Osteoblast (primary cell): ENCODE measurements around the gene STX18. TPM values are rescaled to one million over a fixed set of nuclear protein-coding genes. Genes with fewer than 3 reads are reported as not detected.
A peak's percentile ranks its signal among the peaks of the same experiment; 100 is the strongest.

Source experiments
- DNase-seq: peaks from one replicate; pipeline ENCODE4 v3.0.0; 2011; ENCODE audit warnings: low spot score, mixed read lengths; ENCODE audit not compliant: insufficient read length; ENCODE audit errors: missing footprints
- H2AFZ ChIP-seq: 2 replicates; pipeline ENCODE4 v1.6.0; 2011; ENCODE audit warnings: mild to moderate bottlenecking, low read length
- H3K27ac ChIP-seq: 2 replicates; pipeline ENCODE4 v1.5.1; 2011; ENCODE audit warnings: mild to moderate bottlenecking, low read depth, low read length, moderate library complexity
- H3K27me3 ChIP-seq: 2 replicates; pipeline ENCODE4 v1.6.0; 2012; ENCODE audit warnings: mild to moderate bottlenecking, control low read depth, inconsistent platforms, low read length, moderate library complexity; ENCODE audit not compliant: insufficient read depth
- H3K36me3 ChIP-seq: 2 replicates; pipeline ENCODE4 v1.5.1; 2011; ENCODE audit warnings: mild to moderate bottlenecking, low read length, control low read depth, moderate library complexity; ENCODE audit not compliant: insufficient read depth
- H3K4me1 ChIP-seq: 2 replicates; pipeline ENCODE4 v1.5.1; 2011; ENCODE audit warnings: mild to moderate bottlenecking, low read length, control low read depth, moderate library complexity; ENCODE audit not compliant: insufficient read depth
- H3K4me2 ChIP-seq: 2 replicates; pipeline ENCODE4 v1.6.0; 2011; ENCODE audit warnings: mild to moderate bottlenecking, low read length; ENCODE audit not compliant: insufficient read depth
- H3K4me3 ChIP-seq: fragments of 200-600 bp; sonication (generic); 3 replicates; pipeline ENCODE4 v1.5.1; 2012; ENCODE audit warnings: mild to moderate bottlenecking, low read length, inconsistent platforms; ENCODE audit not compliant: insufficient read depth
- H3K79me2 ChIP-seq: 2 replicates; pipeline ENCODE4 v1.6.0; 2012; ENCODE audit warnings: mild to moderate bottlenecking, low read length, control low read depth, inconsistent platforms; ENCODE audit not compliant: insufficient read depth
- H3K9me3 ChIP-seq: 2 replicates; pipeline ENCODE4 v1.5.1; 2011; ENCODE audit warnings: low read depth, low read length, control low read depth
- H4K20me1 ChIP-seq: 2 replicates; pipeline ENCODE4 v1.6.0; 2012; ENCODE audit warnings: mild to moderate bottlenecking, low read length, control low read depth; ENCODE audit not compliant: insufficient read depth
- total RNA-seq: library from RNA; depleted of rRNA; stranded (reverse); fragments of >200 nt; gene quantifications from 2 replicates; pipeline ENCODE4 v1.2.3, GENCODE V29; 2012
- TF ChIP-seq, protein P1 (sequence below): IDR thresholded peaks from 2 replicates; pipeline ENCODE4 v1.5.1; 2011; ENCODE audit warnings: mild to moderate bottlenecking, low read depth, low read length, moderate library complexity; ENCODE audit errors: extremely low read depth

The STX18 gene
- total RNA-seq, 1 donor = 23.9 TPM

- H3K27me3 ChIP-seq = peaks cover 8% of the 10 kb centered on the region
- H3K4me2 ChIP-seq = no peak overlapping the region
- H3K27ac ChIP-seq = no peak overlapping the region
- no peak for DNase-seq
- TF ChIP-seq, protein P1, sequence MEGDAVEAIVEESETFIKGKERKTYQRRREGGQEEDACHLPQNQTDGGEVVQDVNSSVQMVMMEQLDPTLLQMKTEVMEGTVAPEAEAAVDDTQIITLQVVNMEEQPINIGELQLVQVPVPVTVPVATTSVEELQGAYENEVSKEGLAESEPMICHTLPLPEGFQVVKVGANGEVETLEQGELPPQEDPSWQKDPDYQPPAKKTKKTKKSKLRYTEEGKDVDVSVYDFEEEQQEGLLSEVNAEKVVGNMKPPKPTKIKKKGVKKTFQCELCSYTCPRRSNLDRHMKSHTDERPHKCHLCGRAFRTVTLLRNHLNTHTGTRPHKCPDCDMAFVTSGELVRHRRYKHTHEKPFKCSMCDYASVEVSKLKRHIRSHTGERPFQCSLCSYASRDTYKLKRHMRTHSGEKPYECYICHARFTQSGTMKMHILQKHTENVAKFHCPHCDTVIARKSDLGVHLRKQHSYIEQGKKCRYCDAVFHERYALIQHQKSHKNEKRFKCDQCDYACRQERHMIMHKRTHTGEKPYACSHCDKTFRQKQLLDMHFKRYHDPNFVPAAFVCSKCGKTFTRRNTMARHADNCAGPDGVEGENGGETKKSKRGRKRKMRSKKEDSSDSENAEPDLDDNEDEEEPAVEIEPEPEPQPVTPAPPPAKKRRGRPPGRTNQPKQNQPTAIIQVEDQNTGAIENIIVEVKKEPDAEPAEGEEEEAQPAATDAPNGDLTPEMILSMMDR = no peak
- no peak overlapping the region for H2AFZ ChIP-seq
- no peaks in the 10 kb centered on the region for H3K36me3 ChIP-seq
- H3K9me3 ChIP-seq = no peaks in the 10 kb centered on the region
- no peaks in the 10 kb centered on the region for H4K20me1 ChIP-seq
- H3K4me1 ChIP-seq = peaks cover 17% of the 10 kb centered on the region
- no peak overlapping the region for H3K4me3 ChIP-seq
- H3K79me2 ChIP-seq = no peaks in the 10 kb centered on the region
Measured at GRCh38 chr4:4560642-4561041, 18.8 kb upstream of the STX18 start.

GRCh38 chr4:4560136-4560535, 18.3 kb upstream of the STX18 start:
- H2AFZ ChIP-seq = no peak overlapping the region
- no peak overlapping the region for H3K4me3 ChIP-seq
- H4K20me1 ChIP-seq = no peaks in the 10 kb centered on the region
- no peaks in the 10 kb centered on the region for H3K79me2 ChIP-seq
- H3K36me3 ChIP-seq = no peaks in the 10 kb centered on the region
- H3K4me1 ChIP-seq = peaks cover 22% of the 10 kb centered on the region
- TF ChIP-seq, protein P1 = no peak
- H3K4me2 ChIP-seq = no peak overlapping the region
- H3K9me3 ChIP-seq = no peaks in the 10 kb centered on the region
- DNase-seq = no peak
- H3K27ac ChIP-seq = no peak overlapping the region
- H3K27me3 ChIP-seq = peaks cover 8% of the 10 kb centered on the region

GRCh38 chr4:4559596-4559995, 17.7 kb upstream of the STX18 start:
- Histone ChIP-seq H3K27me3 (peaks cover 8% of the 10 kb centered on the region), H3K27ac (no peak overlapping the region), H3K79me2 (no peaks in the 10 kb centered on the region), H3K9me3 (no peaks in the 10 kb centered on the region), H3K4me3 (no peak overlapping the region), H3K4me2 (no peak overlapping the region), H2AFZ (no peak overlapping the region), H3K4me1 (peaks cover 24% of the 10 kb centered on the region), H3K36me3 (no peaks in the 10 kb centered on the region), H4K20me1 (no peaks in the 10 kb centered on the region)
- TF ChIP-seq, protein P1 = no peak
- peak; percentile 41 for DNase-seq

DNA sequence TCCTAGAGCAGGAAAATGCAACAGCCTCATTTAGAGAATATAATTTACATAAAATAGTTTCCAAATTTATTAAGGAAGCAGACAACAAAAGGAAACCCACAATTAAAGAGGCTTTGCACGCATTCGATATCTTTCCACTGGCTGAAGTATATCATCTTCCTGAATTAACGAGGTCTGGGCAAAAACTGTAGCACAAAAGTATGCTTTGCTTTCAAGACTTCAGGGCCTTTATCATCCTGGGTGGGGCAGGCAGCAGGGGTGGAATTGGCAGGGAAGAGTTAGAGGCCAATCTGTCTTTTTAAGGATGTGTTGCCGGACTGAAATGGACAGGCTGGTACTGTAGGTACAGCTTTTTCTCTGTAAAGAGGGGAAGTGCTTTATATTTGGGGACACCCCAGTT, 17.0 kb upstream of the STX18 start:
- Histone ChIP-seq H2AFZ (no peak overlapping the region), H3K36me3 (no peaks in the 10 kb centered on the region), H3K79me2 (no peaks in the 10 kb centered on the region), H3K27me3 (peaks cover 8% of the 10 kb centered on the region), H3K4me3 (no peak overlapping the region), H3K9me3 (no peaks in the 10 kb centered on the region), H4K20me1 (no peaks in the 10 kb centered on the region), H3K27ac (no peak overlapping the region), H3K4me1 (peaks cover 24% of the 10 kb centered on the region), H3K4me2 (no peak overlapping the region)
- TF ChIP-seq, protein P1 = no peak
- no peak for DNase-seq
